Omental fat pad (tissue), 4 donors: ENCODE results near the gene GAL3ST3. TPM values are rescaled to one million over a fixed set of nuclear protein-coding genes. Genes with fewer than 3 reads are reported as not detected.

Source experiments
- ATAC-seq: fragments of 150-250 bp; one replicate; pipeline ENCODE4 v1.9.1; 2016; ENCODE audit warnings: mild to moderate bottlenecking, moderate library complexity; ENCODE audit not compliant: low FRiP score
- DNase-seq: peaks from one replicate; pipeline ENCODE4 v3.0.0-alpha.2; 2019; ENCODE audit warnings: low spot score
- CTCF ChIP-seq, 3 donors: fragments of 450-650 bp; IDR thresholded peaks; one replicate each; pipeline ENCODE4 v1.5.1; 2016 to 2017; ENCODE audit warnings: antibody characterized with exemption in 3 of 3, mild to moderate bottlenecking in 3 of 3, moderate library complexity in 2 of 3
- total RNA-seq, 4 donors: library from RNA; depleted of rRNA; stranded (reverse); fragments of >200 nt; gene quantifications; one replicate each; pipeline ENCODE4 v1.1.0, GENCODE V29; 2016

Gene GAL3ST3
- total RNA-seq, 4 donors from 2014 or later, result 0.19 to 1.2 TPM; not detected in 2

- TF ChIP-seq CTCF (IDR thresholded peaks at IDR 0.05), result no peak
- DNase-seq (no peak), ATAC-seq (no peak)
These were observed 5.7 kb downstream of the GAL3ST3 start for GRCh38 chr11:66042996-66043906.

- TF ChIP-seq CTCF (IDR thresholded peaks at IDR 0.05), result no peak
- DNase-seq (no peak), ATAC-seq (no peak)
These were observed 6.5 kb downstream of the GAL3ST3 start for GRCh38 chr11:66042227-66042995.

- DNase-seq (no peak), ATAC-seq (no peak)
- TF ChIP-seq CTCF (IDR thresholded peaks at IDR 0.05), result no peak
These were observed 9.2 kb downstream of the GAL3ST3 start for GRCh38 chr11:66039765-66040164.

GRCh38 chr11:66037327-66037726, 11.6 kb downstream of the GAL3ST3 start:
- ATAC-seq (no peak), DNase-seq (no peak)
- no peak for TF ChIP-seq CTCF (IDR thresholded peaks at IDR 0.05)

- TF ChIP-seq CTCF (IDR thresholded peaks at IDR 0.05), result no peak
- ATAC-seq (peak; percentile 37), DNase-seq (no peak)
These were observed 12.6 kb downstream of the GAL3ST3 start for GRCh38 chr11:66036334-66036710.

GRCh38 chr11:66035653-66036333, 13.2 kb downstream of the GAL3ST3 start:
- TF ChIP-seq CTCF (IDR thresholded peaks at IDR 0.05), result no peak
- ATAC-seq, result peak; percentile 49

More at GRCh38 chr11:66035653-66036333, 13.2 kb downstream of the GAL3ST3 start:
- DNase-seq, result no peak
